ENCODE results near the gene TRAPPC10.

Gene TRAPPC10

DNA sequence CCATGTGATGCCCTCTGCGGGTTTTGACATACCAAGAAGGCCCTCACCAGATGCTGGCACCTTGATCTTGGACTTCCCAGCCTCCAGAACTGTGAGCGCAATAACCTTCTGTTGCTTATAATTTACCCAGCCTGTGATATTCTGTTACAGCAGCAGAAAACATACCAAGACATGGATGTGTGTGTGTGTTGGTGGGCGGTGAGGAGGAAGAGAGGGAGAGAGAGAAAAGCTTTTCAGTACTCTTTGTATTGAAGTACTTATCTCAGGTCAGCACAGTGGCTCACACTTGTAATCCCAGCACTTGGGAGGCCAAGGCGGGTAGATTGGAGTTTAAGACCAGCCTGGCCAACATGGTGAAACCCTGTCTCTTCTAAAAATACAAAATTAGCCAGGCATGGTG lies 23.1 kb downstream of the TRAPPC10 start:
- H3K4me2 ChIP-seq (ENCODE audit: low read length): no peak overlapping the region
- H2AFZ ChIP-seq: no peak overlapping the region
- no peaks in the 10 kb centered on the region for H3K9me3 ChIP-seq (ENCODE audit: control insufficient read depth, low read length)
- no peak overlapping the region for H3K27ac ChIP-seq
- no peaks in the 10 kb centered on the region for H3K4me1 ChIP-seq
- TF ChIP-seq, protein P1, sequence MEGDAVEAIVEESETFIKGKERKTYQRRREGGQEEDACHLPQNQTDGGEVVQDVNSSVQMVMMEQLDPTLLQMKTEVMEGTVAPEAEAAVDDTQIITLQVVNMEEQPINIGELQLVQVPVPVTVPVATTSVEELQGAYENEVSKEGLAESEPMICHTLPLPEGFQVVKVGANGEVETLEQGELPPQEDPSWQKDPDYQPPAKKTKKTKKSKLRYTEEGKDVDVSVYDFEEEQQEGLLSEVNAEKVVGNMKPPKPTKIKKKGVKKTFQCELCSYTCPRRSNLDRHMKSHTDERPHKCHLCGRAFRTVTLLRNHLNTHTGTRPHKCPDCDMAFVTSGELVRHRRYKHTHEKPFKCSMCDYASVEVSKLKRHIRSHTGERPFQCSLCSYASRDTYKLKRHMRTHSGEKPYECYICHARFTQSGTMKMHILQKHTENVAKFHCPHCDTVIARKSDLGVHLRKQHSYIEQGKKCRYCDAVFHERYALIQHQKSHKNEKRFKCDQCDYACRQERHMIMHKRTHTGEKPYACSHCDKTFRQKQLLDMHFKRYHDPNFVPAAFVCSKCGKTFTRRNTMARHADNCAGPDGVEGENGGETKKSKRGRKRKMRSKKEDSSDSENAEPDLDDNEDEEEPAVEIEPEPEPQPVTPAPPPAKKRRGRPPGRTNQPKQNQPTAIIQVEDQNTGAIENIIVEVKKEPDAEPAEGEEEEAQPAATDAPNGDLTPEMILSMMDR (IDR thresholded peaks at IDR 0.05): no peak
- H3K27me3 ChIP-seq (ENCODE audit: control insufficient read depth, insufficient read depth, low read length): no peaks in the 10 kb centered on the region
- H3K9ac ChIP-seq: no peak overlapping the region
- no peak overlapping the region for H3K4me3 ChIP-seq (ENCODE audit: low read depth, low read length)
- H3K36me3 ChIP-seq (ENCODE audit: control insufficient read depth, insufficient read depth, low read length): no peaks in the 10 kb centered on the region
- H3K79me2 ChIP-seq: peaks cover 2% of the 10 kb centered on the region

DNA sequence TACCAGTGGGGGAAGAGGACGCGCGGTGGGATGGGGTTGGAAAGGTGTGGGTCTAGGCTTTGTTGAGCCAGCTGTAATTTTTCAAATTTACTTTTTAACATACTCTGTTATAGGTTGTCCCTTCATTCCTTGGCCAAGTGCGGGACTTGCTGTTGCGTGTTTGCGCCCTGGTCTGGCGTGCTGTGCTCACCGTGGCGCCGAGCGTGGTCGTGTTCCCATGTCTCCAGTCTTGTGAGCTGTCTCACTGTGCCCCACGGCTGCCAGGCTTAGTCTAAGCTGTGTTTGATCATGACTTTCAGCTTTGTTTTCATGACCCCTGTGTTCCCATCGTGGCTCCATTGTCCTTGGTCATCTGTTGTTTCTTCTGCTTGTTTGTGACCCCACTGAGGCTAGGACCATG lies 26.0 kb downstream of the TRAPPC10 start:
- Histone ChIP-seq H3K9me3 (ENCODE audit: control insufficient read depth, low read length) (no peaks in the 10 kb centered on the region), H3K4me3 (ENCODE audit: low read depth, low read length) (no peak overlapping the region), H3K27me3 (ENCODE audit: control insufficient read depth, insufficient read depth, low read length) (no peaks in the 10 kb centered on the region), H3K36me3 (ENCODE audit: control insufficient read depth, insufficient read depth, low read length) (no peaks in the 10 kb centered on the region), H3K9ac (no peak overlapping the region), H3K4me2 (ENCODE audit: low read length) (no peak overlapping the region), H3K27ac (no peak overlapping the region), H3K4me1 (no peaks in the 10 kb centered on the region), H3K79me2 (no peaks in the 10 kb centered on the region), H2AFZ (no peak overlapping the region)
- TF ChIP-seq, protein P1 (IDR thresholded peaks at IDR 0.05): no peak

DNA sequence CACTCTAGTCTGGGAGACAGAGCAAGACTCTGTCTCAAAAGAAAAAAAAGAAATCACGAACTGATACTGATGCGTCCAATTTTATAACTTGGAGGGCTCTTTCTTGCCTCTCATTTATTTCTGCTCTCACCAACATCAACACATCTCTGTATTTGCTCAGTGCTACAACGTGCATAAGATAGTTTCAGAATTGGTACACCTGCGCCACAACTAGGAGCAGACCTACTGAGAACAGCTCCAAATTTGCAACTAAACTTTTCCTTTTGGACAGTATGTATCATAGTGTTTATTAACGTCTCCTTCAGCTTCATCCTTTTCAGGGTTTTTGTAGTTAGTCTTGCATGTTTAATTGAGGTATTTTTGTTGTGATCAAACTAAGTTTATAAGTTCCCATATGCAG lies 27.7 kb downstream of the TRAPPC10 start:
- no peak overlapping the region for H3K4me3 ChIP-seq (ENCODE audit: low read depth, low read length)
- no peak overlapping the region for H3K4me2 ChIP-seq (ENCODE audit: low read length)
- H2AFZ ChIP-seq: no peak overlapping the region
- H3K79me2 ChIP-seq: no peaks in the 10 kb centered on the region
- H3K4me1 ChIP-seq: no peaks in the 10 kb centered on the region
- no peaks in the 10 kb centered on the region for H3K36me3 ChIP-seq (ENCODE audit: control insufficient read depth, insufficient read depth, low read length)
- TF ChIP-seq, protein P1 (IDR thresholded peaks at IDR 0.05): no peak
- H3K9me3 ChIP-seq (ENCODE audit: control insufficient read depth, low read length): no peaks in the 10 kb centered on the region
- no peak overlapping the region for H3K27ac ChIP-seq
- no peaks in the 10 kb centered on the region for H3K27me3 ChIP-seq (ENCODE audit: control insufficient read depth, insufficient read depth, low read length)
- H3K9ac ChIP-seq: no peak overlapping the region

DNA sequence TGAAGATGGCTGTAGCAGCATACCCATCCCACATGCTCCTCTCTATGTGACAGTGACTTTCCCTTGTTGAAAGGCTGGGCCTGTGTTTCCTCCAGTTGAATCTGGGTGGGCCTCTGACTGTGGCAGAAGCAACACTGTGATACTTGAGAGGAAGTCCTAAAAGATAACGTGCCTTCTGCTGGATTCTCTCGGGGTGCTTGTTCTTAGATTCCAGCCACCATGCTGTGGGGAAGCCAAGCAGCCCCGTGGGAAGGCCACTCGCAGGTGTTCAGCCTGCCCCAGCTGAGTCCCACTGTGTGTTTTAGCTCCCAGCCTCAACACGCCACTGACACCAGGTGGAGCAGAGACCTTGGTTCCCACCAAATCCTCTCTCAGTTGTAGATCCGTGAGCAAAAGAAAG lies 31.5 kb downstream of the TRAPPC10 start:
- H3K9ac ChIP-seq: no peak overlapping the region
- H3K4me1 ChIP-seq: no peaks in the 10 kb centered on the region
- no peak overlapping the region for H2AFZ ChIP-seq
- H3K79me2 ChIP-seq: peaks cover 5% of the 10 kb centered on the region
- no peaks in the 10 kb centered on the region for H3K27me3 ChIP-seq (ENCODE audit: control insufficient read depth, insufficient read depth, low read length)
- H3K27ac ChIP-seq: no peak overlapping the region
- no peak overlapping the region for H3K4me3 ChIP-seq (ENCODE audit: low read depth, low read length)
- H3K9me3 ChIP-seq (ENCODE audit: control insufficient read depth, low read length): no peaks in the 10 kb centered on the region
- H3K36me3 ChIP-seq (ENCODE audit: control insufficient read depth, insufficient read depth, low read length): no peaks in the 10 kb centered on the region
- H3K4me2 ChIP-seq (ENCODE audit: low read length): no peak overlapping the region
- TF ChIP-seq, protein P1 (IDR thresholded peaks at IDR 0.05): no peak

DNA sequence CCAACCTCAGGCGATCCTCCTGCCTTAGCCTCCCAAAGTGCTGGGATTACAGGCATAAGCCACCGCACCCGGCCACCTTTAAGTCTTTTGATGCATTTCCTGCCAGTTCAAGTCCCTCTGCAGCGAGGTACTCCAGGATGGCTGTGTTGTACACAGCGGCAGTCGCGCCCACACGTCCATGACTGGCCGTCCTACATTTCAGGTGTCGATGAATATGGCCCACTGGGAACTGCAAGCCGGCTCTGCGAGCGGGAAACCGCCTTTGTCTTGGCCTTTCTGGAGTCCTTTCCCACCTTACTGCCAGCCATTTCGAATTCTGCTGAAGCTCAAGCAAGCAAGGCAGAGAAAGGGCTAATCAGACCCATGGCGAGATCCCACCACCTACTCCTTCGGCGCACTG lies 34.6 kb downstream of the TRAPPC10 start:
- no peak overlapping the region for H3K4me2 ChIP-seq (ENCODE audit: low read length)
- TF ChIP-seq, protein P1 (IDR thresholded peaks at IDR 0.05): no peak
- H2AFZ ChIP-seq: no peak overlapping the region
- no peak overlapping the region for H3K27ac ChIP-seq
- no peaks in the 10 kb centered on the region for H3K4me1 ChIP-seq
- H3K9me3 ChIP-seq (ENCODE audit: control insufficient read depth, low read length): no peaks in the 10 kb centered on the region
- no peaks in the 10 kb centered on the region for H3K27me3 ChIP-seq (ENCODE audit: control insufficient read depth, insufficient read depth, low read length)
- H3K79me2 ChIP-seq: peaks cover 14% of the 10 kb centered on the region
- H3K4me3 ChIP-seq (ENCODE audit: low read depth, low read length): no peak overlapping the region
- no peak overlapping the region for H3K9ac ChIP-seq
- H3K36me3 ChIP-seq (ENCODE audit: control insufficient read depth, insufficient read depth, low read length): no peaks in the 10 kb centered on the region
